ENCODE results near the gene TNS2.

TNS2 gene

GRCh38 chr12:53046655-53047220 lies 3.1 kb upstream of the TNS2 start:
- DNase-seq (ENCODE audit: low spot score) = no peak
- H3K27ac ChIP-seq (ENCODE audit: poor library complexity, severe bottlenecking) = peak overlapping the region; percentile 95

GRCh38 chr12:53047221-53048032 lies 2.4 kb upstream of the TNS2 start:
- Histone ChIP-seq H3K4me1 (ENCODE audit: insufficient read depth, poor library complexity, severe bottlenecking) (peaks cover 46% of the 10 kb centered on the region), H3K27ac (ENCODE audit: poor library complexity, severe bottlenecking) (peak overlapping the region; percentile 95), H3K9me3 (ENCODE audit: severe bottlenecking) (no peaks in the 10 kb centered on the region), H3K27me3 (ENCODE audit: insufficient read depth, poor library complexity, severe bottlenecking) (no peaks in the 10 kb centered on the region), H3K36me3 (ENCODE audit: low read depth) (peaks cover 10% of the 10 kb centered on the region), H3K4me3 (ENCODE audit: severe bottlenecking) (peak overlapping the region; percentile 44)
- ATAC-seq (ENCODE audit: low read depth) = peak; percentile 24
- TF ChIP-seq CTCF (IDR thresholded peaks at IDR 0.05; ENCODE audit: poor library complexity, severe bottlenecking) = peak; percentile 87
- peak; percentile 80 for DNase-seq (ENCODE audit: low spot score)

More at GRCh38 chr12:53046655-53047220, 3.1 kb upstream of the TNS2 start:
- Histone ChIP-seq H3K36me3 (ENCODE audit: low read depth) (peaks cover 6% of the 10 kb centered on the region), H3K4me1 (ENCODE audit: insufficient read depth, poor library complexity, severe bottlenecking) (peaks cover 40% of the 10 kb centered on the region), H3K27me3 (ENCODE audit: insufficient read depth, poor library complexity, severe bottlenecking) (no peaks in the 10 kb centered on the region), H3K9me3 (ENCODE audit: severe bottlenecking) (no peaks in the 10 kb centered on the region), H3K4me3 (ENCODE audit: severe bottlenecking) (peak overlapping the region; percentile 44)
- ATAC-seq (ENCODE audit: low read depth) = peak; percentile 52
- no peak for TF ChIP-seq CTCF (IDR thresholded peaks at IDR 0.05; ENCODE audit: poor library complexity, severe bottlenecking)

GRCh38 chr12:53048033-53048779 lies 1.7 kb upstream of the TNS2 start:
- TF ChIP-seq CTCF (IDR thresholded peaks at IDR 0.05; ENCODE audit: poor library complexity, severe bottlenecking) = peak; percentile 50
- Histone ChIP-seq H3K4me1 (ENCODE audit: insufficient read depth, poor library complexity, severe bottlenecking) (peaks cover 51% of the 10 kb centered on the region), H3K4me3 (ENCODE audit: severe bottlenecking) (peak overlapping the region; percentile 44), H3K27me3 (ENCODE audit: insufficient read depth, poor library complexity, severe bottlenecking) (no peaks in the 10 kb centered on the region), H3K27ac (ENCODE audit: poor library complexity, severe bottlenecking) (peak overlapping the region; percentile 95), H3K36me3 (ENCODE audit: low read depth) (peaks cover 10% of the 10 kb centered on the region), H3K9me3 (ENCODE audit: severe bottlenecking) (no peaks in the 10 kb centered on the region)
- ATAC-seq (ENCODE audit: low read depth) (peak; percentile 7; the same call in 2 of the 3 replicates), DNase-seq (ENCODE audit: low spot score) (peak; percentile 64)

DNA sequence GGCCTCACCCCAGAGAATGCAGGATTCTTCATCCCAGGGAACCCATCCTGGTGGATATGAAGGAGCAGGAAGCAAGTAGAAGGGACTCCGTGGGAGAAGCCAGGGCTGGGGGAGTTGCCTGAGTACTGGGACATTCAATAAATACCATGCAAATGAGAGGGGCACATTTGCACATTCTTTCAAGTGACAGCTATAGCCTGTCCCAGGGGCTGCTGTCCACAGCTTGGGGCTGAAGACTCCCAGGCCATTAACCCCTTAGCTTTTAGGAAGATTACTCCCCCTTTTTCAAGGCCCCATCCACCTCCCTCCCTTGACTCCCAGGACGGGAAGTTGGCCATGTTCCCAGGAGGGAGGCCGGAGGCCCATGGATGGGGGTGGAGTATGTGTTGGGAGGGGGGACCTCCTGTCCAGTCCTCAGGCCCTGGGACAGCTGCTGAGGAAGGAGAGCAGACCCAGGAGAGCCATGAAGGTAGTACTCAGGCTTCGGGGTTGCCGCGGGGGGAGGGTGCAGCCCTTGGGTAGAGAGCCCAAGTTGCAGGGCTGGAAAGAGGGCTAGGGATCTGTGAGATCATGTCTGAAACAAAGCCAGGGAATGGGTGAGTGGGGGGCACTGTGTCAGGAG lies 974 bp upstream of the TNS2 start:
- peak; percentile 66 for DNase-seq (ENCODE audit: low spot score)

More for the DNA sequence above, 974 bp upstream of the TNS2 start:
- Histone ChIP-seq H3K4me3 (ENCODE audit: severe bottlenecking) (peak overlapping the region; percentile 44), H3K36me3 (ENCODE audit: low read depth) (peaks cover 10% of the 10 kb centered on the region), H3K9me3 (ENCODE audit: severe bottlenecking) (no peaks in the 10 kb centered on the region), H3K27ac (ENCODE audit: poor library complexity, severe bottlenecking) (peak overlapping the region; percentile 95), H3K4me1 (ENCODE audit: insufficient read depth, poor library complexity, severe bottlenecking) (peaks cover 55% of the 10 kb centered on the region), H3K27me3 (ENCODE audit: insufficient read depth, poor library complexity, severe bottlenecking) (no peaks in the 10 kb centered on the region)
- no peak for ATAC-seq (ENCODE audit: low read depth)
- peak; percentile 23 for TF ChIP-seq CTCF (IDR thresholded peaks at IDR 0.05; ENCODE audit: poor library complexity, severe bottlenecking)
